MG63 (cell line): ENCODE results near the gene CD200. TPM values are rescaled to one million over a fixed set of nuclear protein-coding genes. Genes with fewer than 3 reads are reported as not detected.
A peak's percentile ranks its signal among the peaks of the same experiment; 100 is the strongest.

Experiments used
- DNase-seq: peaks from one replicate; pipeline ENCODE4 v3.0.0-alpha.2; 2020
- H3K27me3 ChIP-seq: fragments of 250-450 bp; sonication (Bioruptor Pico); 2 replicates; pipeline ENCODE4 v1.5.1; 2020; ENCODE audit warnings: mild to moderate bottlenecking, moderate library complexity
- H3K36me3 ChIP-seq: fragments of 250-450 bp; sonication (Bioruptor Pico); 2 replicates; pipeline ENCODE4 v1.5.1; 2020; ENCODE audit warnings: mild to moderate bottlenecking, moderate library complexity
- H3K4me3 ChIP-seq: fragments of 250-450 bp; sonication (Bioruptor Pico); 2 replicates; pipeline ENCODE4 v1.5.1; 2020; ENCODE audit warnings: mild to moderate bottlenecking, moderate library complexity
- H3K9me3 ChIP-seq: fragments of 250-450 bp; sonication (Bioruptor Pico); 2 replicates; pipeline ENCODE4 v1.5.1; 2020; ENCODE audit warnings: mild to moderate bottlenecking, moderate library complexity
- total RNA-seq: library from RNA; depleted of rRNA; stranded (reverse); fragments of >200 nt; shearing (Covaris generic); gene quantifications from 2 replicates; pipeline ENCODE4 v1.2.3, GENCODE V29; 2014; ENCODE audit warnings: low replicate concordance; rRNA removed

CD200 gene, protein sequence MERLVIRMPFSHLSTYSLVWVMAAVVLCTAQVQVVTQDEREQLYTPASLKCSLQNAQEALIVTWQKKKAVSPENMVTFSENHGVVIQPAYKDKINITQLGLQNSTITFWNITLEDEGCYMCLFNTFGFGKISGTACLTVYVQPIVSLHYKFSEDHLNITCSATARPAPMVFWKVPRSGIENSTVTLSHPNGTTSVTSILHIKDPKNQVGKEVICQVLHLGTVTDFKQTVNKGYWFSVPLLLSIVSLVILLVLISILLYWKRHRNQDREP
- total RNA-seq, result 0.36 TPM in 1 of 2 replicates, not detected in the other

DNA sequence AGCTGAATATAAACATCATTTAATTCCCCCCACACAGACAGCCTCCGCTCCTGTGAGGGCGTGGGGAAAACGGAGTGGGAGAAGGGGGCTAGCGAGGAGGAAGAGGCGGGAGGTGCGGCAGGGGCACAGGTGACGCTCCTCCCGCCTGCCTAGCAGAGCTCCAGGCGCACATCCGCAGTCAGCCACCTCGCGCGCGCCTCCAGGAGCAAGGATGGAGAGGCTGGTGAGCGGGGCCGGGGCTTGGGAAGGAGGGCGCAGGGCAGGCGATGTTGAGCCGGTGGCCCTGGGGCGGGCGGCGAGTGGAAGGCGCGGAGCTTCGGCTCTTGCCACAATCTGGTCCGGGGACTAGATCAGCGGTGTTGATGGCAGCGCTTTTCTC lies at the start of gene CD200:
CD200 (plus strand) TSS at position 155 of the 379 bp plus-strand sequence; CDS start at position 212, 57 bp downstream.
- H3K4me3 ChIP-seq, result peak within 1 kb of the TSS; percentile 29
- DNase-seq, result peak; percentile 45
- no peaks in the 10 kb centered on the region for H3K9me3 ChIP-seq
- H3K27me3 ChIP-seq, result peaks cover 47% of the 10 kb centered on the region
- H3K36me3 ChIP-seq, result no peaks in the 10 kb centered on the region

DNA sequence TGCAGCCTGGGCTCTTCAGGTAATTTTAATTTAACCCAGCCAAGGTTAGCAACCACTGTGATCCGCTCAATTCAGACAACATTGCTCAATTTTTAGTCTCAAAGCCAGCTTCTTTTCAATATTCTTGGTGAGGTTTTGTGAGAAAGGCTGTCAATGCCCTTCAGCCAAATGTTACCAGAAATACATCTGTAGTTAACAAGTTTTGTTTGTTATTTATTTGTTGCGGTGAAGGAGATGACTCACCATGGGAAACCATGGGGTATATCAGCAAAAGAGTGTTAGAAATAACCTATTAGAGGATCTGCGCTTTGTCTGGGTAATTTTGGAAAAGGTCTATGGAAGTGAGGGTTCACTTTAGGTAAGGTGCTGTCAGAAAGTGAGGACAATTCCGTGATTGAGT lies 43.9 kb upstream of the CD200 start:
- H3K9me3 ChIP-seq, result no peaks in the 10 kb centered on the region; the same call in 1 of the 2 replicates
- no peaks in the 10 kb centered on the region for H3K36me3 ChIP-seq
- H3K4me3 ChIP-seq, result no peak overlapping the region
- no peak for DNase-seq
- peaks cover 4% of the 10 kb centered on the region for H3K27me3 ChIP-seq

DNA sequence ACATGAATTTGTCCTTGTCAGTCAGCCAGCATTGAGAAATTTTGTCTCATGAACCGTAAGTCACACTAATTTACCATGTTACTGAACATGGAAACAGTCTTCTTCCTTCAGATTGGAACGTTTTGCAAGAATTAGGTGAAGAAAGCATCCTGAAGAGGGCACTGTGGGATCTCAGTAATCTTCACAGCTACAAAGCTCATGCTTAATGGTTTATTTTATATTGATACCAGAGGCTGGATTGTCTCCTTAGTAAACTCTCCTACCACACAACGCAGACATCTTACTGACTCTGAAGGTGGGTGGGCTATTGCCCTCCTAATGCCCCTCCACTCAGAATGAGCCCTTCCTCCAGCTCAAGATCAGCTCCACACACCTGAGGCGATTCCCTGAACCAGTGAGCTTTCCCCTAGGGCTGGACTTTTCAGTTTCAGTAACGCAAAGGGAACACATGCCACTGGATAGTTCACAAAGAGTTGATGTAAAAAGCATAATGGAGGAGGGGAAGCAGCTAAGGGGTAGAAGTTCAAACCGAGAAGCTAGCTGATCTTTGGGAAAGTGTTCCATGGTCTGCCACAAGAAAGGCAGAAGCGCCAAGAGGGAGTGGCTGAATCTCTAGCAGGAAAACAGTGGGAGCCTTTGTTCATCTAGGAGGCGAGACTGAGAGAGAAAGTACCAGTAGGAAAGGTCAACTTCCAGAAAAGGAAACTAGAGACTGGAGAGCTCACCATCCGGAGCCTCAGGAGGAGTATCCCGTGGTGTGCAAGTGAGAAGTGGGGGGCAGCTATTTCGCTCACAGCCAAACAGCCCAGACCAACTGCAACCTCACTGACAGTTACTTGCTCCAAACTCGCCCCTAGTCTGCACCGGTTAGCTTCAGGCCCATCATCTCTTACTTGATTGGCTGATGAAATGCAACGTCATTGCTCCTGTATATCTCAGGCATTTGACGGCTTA lies 39.3 kb upstream of the CD200 start, which contains the start of gene SLC9C1:
SLC9C1 (minus strand) TSS at position 849 of the 954 bp plus-strand sequence. CDS start 7,425 bp downstream, outside the sequence.
- DNase-seq, result peak; percentile 14
- Histone ChIP-seq H3K36me3 (no peaks in the 10 kb centered on the region), H3K4me3 (peak within 1 kb of the TSS; percentile 17), H3K27me3 (no peaks in the 10 kb centered on the region; the same call in none of the 2 replicates), H3K9me3 (no peaks in the 10 kb centered on the region; the same call in 1 of the 2 replicates)

DNA sequence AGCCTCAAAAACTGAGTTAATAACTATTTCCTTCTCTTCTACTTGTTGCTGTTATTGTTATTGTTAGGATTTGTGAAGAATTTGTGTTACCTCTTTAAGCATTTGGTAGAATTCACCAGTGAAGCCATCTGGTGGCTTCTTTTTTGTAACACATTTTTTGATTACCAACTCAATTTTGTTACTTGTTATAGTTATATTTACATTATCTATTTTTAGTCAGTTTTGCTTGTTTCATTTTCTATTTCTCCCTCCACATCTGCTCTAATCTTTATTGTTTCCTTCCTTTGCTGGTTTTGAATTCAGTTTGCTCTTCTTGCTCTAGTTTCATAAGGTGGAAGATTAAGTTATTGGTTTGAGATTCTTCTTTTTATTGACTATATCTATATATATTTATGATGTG lies 35.2 kb upstream of the CD200 start:
- Histone ChIP-seq H3K9me3 (no peaks in the 10 kb centered on the region), H3K4me3 (no peak overlapping the region), H3K36me3 (no peaks in the 10 kb centered on the region), H3K27me3 (no peaks in the 10 kb centered on the region; the same call in 1 of the 2 replicates)
- no peak for DNase-seq

DNA sequence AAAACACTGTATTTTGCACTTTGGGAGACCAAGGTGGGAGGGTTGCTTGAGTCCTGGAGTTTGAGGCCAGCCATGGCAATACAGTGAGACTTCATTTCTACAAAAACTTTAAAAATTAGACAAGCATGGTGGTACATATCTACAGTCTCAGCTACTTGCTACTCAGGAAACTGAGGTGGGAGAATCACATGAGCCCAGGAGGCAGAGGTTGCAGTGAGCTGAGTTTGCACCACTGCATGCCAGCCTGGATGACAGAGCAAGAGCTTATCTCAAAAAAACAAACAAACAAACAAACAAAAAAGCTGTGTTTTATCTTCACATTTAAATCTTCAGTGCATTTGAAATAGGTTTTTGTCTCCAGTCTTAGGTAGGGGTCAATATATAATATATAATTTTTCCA lies 34.2 kb upstream of the CD200 start:
- Histone ChIP-seq H3K27me3 (no peaks in the 10 kb centered on the region; the same call in 1 of the 2 replicates), H3K36me3 (no peaks in the 10 kb centered on the region), H3K4me3 (no peak overlapping the region), H3K9me3 (no peaks in the 10 kb centered on the region)
- DNase-seq, result no peak

DNA sequence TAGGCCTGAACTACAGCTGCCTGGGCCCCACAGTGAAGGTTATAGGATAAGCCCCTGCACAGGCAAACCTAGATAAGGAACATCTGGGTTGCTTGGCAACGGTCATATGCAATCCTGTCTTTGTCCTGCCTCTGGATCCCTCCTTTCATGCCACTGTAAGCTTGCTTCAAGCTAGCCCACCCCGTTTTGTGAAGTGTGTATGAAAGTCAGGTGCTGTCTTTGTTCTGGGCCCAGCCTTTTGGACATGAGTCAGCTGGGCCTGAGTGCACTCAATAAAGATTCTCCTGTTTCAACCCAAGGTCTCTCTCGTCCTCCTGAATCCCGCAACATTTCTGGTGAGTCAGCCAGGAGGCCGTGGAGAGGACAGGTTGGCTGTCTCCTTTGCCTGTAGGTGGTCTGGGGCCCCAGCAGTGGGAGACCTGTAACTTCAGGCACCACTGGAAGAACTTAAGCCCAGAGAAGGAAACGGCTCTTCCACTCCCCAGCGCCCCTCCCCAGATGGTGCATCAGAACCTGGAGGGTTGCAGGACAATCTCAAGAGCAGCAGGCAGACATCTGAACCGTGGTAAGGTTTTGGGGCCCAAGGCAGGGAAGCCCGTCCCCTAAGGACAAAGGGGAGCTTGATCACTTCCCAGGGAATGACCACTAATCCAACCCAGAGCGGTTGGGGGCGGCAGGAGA lies 30.7 kb upstream of the CD200 start:
- H3K9me3 ChIP-seq, result no peaks in the 10 kb centered on the region
- no peaks in the 10 kb centered on the region for H3K36me3 ChIP-seq
- no peak overlapping the region for H3K4me3 ChIP-seq
- DNase-seq, result no peak
- no peaks in the 10 kb centered on the region; the same call in 1 of the 2 replicates for H3K27me3 ChIP-seq

DNA sequence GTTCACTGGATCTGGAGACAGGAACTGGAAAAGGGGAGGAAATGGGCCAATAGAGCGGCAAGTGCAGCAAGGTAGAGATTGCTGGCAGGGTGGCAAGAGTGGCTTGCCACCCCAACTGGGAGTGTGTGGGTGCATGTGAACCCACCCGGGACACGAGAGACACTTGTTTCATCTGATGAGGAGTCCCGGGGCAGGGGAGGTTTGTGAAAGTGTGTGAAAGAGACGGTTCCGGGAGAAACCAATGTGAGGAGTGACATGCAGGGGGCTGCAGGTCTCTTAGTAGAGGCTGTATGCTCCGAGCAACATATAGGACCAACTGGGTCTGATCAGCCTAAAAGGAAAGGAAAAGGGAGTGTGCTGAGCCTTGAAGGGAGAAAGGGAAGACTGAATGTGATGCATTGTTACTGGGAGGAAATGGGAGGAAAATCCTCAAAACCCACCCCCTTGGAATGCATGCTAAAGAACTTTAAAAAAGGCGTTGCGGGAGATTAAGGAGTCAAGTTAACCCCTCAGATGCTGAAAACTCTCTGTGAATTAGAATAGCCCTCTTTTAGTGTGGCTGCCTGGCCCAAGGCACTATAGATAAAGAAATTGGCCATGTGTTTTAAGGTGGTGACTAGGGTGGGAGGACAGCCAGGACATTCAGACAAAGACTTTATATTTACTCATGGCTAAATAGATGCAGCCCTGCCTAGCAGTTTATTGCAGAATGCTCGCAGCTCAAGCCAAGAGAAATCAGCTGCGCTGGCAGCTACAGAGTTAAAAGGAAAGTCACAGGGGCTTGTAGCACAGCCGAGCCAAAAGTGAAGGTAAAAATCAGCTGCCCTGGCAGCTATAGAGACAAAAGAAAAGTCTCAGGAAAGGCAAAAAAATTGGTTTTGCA lies 29.8 kb upstream of the CD200 start:
- no peaks in the 10 kb centered on the region; the same call in 1 of the 2 replicates for H3K27me3 ChIP-seq
- peak overlapping the region; percentile 11 for H3K4me3 ChIP-seq
- no peaks in the 10 kb centered on the region for H3K36me3 ChIP-seq
- H3K9me3 ChIP-seq, result no peaks in the 10 kb centered on the region
- no peak for DNase-seq

DNA sequence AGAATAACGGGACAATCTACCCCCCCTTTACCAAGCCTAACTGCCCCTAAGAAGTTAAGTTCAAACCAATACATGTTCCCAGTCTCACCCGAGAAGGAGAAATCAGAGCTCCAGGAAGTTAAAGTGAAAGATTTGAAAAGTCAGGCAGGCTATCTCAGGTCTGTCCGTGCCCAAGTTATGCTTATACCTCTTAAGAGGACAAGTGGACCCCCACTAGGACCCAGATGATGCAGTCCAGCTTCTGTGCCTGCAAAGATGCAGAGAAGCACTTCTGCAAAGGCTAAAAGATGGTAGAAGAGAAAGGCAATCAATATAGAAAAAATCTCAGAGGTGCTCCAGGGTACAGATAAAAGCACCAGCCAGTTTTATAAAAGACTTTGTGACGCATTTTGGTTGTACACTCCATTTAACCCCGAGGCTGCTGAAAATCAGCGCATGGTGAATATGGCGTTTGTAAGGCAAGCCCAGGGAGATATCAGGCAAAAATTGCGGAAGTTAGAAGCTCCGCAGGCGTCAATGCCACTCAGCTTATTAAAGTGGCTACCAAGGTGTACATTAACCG lies 29.1 kb upstream of the CD200 start:
- DNase-seq, result no peak
- no peaks in the 10 kb centered on the region for H3K9me3 ChIP-seq

DNA sequence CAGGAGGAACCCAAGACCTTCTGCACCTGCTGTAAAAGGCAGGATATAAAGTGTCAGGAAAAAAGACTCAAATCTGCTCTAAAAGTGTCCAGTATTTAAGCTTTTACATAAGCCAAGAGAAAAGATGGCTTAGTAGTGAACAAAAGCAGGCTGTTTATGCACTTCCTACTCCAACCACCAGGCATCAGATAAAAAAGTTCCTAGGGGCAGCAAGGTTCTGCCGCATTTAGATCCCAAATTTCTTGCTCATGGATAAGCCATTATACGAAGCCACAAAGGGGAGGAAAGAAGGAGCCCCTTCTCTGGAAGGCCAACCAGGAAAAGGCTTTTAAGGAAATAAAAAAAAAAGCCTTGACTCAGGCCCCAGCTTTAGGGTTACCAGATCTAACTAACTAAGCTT lies 28.3 kb upstream of the CD200 start:
- no peak for DNase-seq
- H3K27me3 ChIP-seq, result no peaks in the 10 kb centered on the region
- no peaks in the 10 kb centered on the region for H3K9me3 ChIP-seq
- no peak overlapping the region for H3K4me3 ChIP-seq
- H3K36me3 ChIP-seq, result no peaks in the 10 kb centered on the region

More for the DNA sequence above, 29.1 kb upstream of the CD200 start:
- Histone ChIP-seq H3K4me3 (peak overlapping the region; percentile 11), H3K27me3 (no peaks in the 10 kb centered on the region; the same call in 1 of the 2 replicates), H3K36me3 (no peaks in the 10 kb centered on the region)

DNA sequence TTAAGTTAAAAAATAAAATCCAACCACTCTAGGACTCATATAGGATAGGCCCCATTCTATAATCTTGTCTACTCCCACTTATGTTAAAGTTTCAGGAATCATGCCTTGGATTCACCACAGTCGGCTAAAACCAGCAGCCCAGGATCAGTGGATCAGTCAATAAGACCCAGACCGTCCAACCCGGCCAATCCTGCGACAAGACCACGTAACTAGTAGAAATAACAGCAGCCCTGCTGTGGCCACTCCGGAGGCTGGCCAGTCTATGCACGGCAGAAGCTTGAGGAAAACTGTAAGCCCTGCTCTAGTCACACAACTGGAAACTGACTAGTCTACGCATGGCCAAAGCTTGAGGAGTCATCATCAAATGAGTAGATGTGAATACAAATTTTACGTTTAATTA lies 26.1 kb upstream of the CD200 start:
- Histone ChIP-seq H3K36me3 (no peaks in the 10 kb centered on the region), H3K4me3 (no peak overlapping the region), H3K9me3 (no peaks in the 10 kb centered on the region), H3K27me3 (no peaks in the 10 kb centered on the region)
- DNase-seq, result no peak

DNA sequence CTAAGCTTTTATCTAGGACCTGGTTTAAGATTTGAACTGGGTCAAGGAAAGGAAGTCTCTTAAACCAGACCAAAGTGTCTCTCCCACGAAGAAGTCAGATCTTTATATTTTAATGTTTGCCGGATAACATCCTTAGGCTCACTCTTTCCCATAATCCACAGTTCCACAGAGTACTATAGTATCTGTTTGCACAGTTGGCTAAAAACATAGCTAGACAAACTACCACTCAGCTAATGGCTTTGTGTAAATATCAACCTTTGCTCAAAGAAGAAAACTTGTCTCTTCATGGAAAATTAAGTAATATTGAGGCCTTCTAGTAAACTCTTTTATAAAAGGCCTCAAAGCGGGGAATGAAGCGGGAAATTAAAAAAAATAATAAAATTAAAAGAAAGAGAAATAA lies 25.4 kb upstream of the CD200 start:
- H3K4me3 ChIP-seq, result no peak overlapping the region

DNA sequence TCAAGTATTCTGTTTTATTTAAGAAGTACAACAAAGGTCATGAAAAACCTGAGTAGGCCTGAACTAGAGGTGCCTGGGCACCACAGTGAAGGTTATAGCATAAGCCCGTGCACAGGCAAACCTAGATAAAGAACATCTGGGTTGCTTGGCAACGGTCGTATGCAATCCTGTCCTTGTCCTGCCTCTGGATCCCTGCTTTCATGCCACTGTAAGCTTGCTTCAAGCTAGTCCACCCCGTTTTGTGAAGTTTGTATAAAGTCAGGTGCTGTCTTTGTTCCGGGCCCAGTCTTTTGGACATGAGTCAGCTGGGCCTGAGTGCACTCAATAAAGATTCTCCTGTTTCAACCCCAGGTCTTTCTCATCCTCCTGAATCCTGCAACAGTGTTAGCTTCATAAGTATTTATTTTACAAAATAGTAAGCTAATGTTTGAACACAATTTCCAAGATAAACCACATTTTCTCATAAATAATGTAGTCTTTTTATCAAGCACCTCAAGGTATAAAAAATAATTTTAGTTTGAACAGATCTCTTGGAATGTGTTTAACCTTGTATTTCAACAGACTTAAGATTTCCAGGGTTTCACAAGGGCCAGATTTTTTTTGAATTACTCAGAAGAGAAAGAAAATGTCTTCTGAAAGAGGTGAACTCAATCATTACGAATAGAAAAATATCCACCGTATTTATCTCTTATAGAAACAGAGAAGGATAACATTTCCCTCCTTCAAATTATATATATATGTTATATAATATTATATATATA lies 24.6 kb upstream of the CD200 start:
- Histone ChIP-seq H3K27me3 (no peaks in the 10 kb centered on the region), H3K36me3 (no peaks in the 10 kb centered on the region), H3K9me3 (no peaks in the 10 kb centered on the region), H3K4me3 (no peak overlapping the region)
- DNase-seq, result no peak

More for the DNA sequence above, 25.4 kb upstream of the CD200 start:
- Histone ChIP-seq H3K27me3 (no peaks in the 10 kb centered on the region), H3K36me3 (no peaks in the 10 kb centered on the region), H3K9me3 (no peaks in the 10 kb centered on the region)
- no peak for DNase-seq

DNA sequence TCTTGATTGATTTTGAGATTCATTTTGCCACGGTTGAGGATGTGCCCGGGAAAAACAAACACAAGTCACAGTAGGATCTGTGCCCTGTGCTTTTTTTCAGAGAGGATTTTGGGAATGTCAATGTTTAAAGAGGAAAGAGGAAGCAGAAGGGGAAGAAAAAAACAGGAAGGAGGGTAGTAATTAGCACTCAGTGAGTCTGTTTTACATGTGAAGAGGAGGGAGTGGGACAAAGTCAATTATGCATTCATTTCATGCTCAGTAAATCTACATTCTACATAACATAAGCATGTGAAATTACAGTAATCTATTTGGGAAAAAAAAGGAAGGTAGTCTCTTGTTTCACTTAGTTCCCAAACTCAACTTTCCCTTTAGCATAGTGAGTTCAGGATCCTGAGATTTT lies 18.3 kb upstream of the CD200 start:
- Histone ChIP-seq H3K27me3 (peaks cover 7% of the 10 kb centered on the region; the same call in 1 of the 2 replicates), H3K36me3 (no peaks in the 10 kb centered on the region), H3K4me3 (no peak overlapping the region), H3K9me3 (no peaks in the 10 kb centered on the region)
- DNase-seq, result no peak

DNA sequence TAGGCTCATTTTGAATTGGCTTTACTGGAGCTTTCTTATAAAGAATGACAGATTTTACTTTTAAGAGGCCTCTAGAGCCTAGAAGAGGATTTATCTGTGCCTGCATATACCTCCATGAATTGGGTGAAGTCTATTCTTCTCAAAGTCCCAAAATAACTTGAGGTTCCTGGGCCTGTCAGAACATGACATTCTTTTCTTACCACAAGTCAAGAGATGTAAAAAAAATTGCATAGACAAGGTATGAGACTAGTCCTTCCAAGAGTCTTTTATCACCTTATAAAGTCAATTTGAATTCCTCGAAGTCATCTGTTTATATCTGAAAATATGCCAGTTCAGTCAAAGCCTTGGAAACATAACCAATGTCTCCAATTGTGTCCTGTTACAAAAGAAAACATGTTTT lies 17.2 kb upstream of the CD200 start:
- H3K4me3 ChIP-seq, result no peak overlapping the region
- no peaks in the 10 kb centered on the region for H3K36me3 ChIP-seq
- peaks cover 7% of the 10 kb centered on the region; the same call in 1 of the 2 replicates for H3K27me3 ChIP-seq
- no peaks in the 10 kb centered on the region for H3K9me3 ChIP-seq
- no peak for DNase-seq
